ENCODE measurements around the gene ABHD16B.

The ABHD16B gene

GRCh38 chr20:63829603-63829944, 31.7 kb upstream of the ABHD16B start:
- no peak for DNase-seq (ENCODE audit: low read depth)
- TF ChIP-seq CTCF (IDR thresholded peaks at IDR 0.05; ENCODE audit: low read depth, low read length, missing control alignments), result no peak
- H3K4me3 ChIP-seq (ENCODE audit: low read depth, low read length), result peak overlapping the region; percentile 48; the same call in 1 of the 2 replicates

GRCh38 chr20:63829945-63830835, 31.1 kb upstream of the ABHD16B start:
- DNase-seq (ENCODE audit: low read depth), result no peak
- H3K4me3 ChIP-seq (ENCODE audit: low read depth, low read length), result peak overlapping the region; percentile 48
- TF ChIP-seq CTCF (IDR thresholded peaks at IDR 0.05; ENCODE audit: low read depth, low read length, missing control alignments), result no peak

GRCh38 chr20:63830841-63831588, 30.3 kb upstream of the ABHD16B start, which contains the start of gene ZBTB46:
TSS of gene ZBTB46 (minus strand) at chr20:63831264. CDS start at chr20:63790757, 40,507 bp downstream.
- peak within 1 kb of the TSS; percentile 49 for H3K4me3 ChIP-seq (ENCODE audit: low read depth, low read length)
- TF ChIP-seq CTCF (IDR thresholded peaks at IDR 0.05; ENCODE audit: low read depth, low read length, missing control alignments), result no peak
- no peak for DNase-seq (ENCODE audit: low read depth)

GRCh38 chr20:63831646-63831992, 29.7 kb upstream of the ABHD16B start:
- no peak for DNase-seq (ENCODE audit: low read depth)

GRCh38 chr20:63831993-63832686, 29.2 kb upstream of the ABHD16B start:
- no peak for DNase-seq (ENCODE audit: low read depth)
- no peak overlapping the region; the same call in 1 of the 2 replicates for H3K4me3 ChIP-seq (ENCODE audit: low read depth, low read length)
- TF ChIP-seq CTCF (IDR thresholded peaks at IDR 0.05; ENCODE audit: low read depth, low read length, missing control alignments), result no peak

More at GRCh38 chr20:63831646-63831992, 29.7 kb upstream of the ABHD16B start:
- H3K4me3 ChIP-seq (ENCODE audit: low read depth, low read length), result peak overlapping the region; percentile 49; the same call in 1 of the 2 replicates
- no peak for TF ChIP-seq CTCF (IDR thresholded peaks at IDR 0.05; ENCODE audit: low read depth, low read length, missing control alignments)

- DNase-seq (ENCODE audit: low read depth), result no peak
- no peak overlapping the region for H3K4me3 ChIP-seq (ENCODE audit: low read depth, low read length)
- TF ChIP-seq CTCF (IDR thresholded peaks at IDR 0.05; ENCODE audit: low read depth, low read length, missing control alignments), result no peak
These were observed 27.4 kb upstream of the ABHD16B start for GRCh38 chr20:63833776-63834490.
